ENCODE results near the gene BIN1. TPM values are rescaled to one million over a fixed set of nuclear protein-coding genes. Genes with fewer than 3 reads are reported as not detected.

The BIN1 gene
- total and polyA plus RNA-seq, 2 of the 4 experiments (the other 2 are of a cell fraction), result 18.1 to 25.7 TPM

DNA sequence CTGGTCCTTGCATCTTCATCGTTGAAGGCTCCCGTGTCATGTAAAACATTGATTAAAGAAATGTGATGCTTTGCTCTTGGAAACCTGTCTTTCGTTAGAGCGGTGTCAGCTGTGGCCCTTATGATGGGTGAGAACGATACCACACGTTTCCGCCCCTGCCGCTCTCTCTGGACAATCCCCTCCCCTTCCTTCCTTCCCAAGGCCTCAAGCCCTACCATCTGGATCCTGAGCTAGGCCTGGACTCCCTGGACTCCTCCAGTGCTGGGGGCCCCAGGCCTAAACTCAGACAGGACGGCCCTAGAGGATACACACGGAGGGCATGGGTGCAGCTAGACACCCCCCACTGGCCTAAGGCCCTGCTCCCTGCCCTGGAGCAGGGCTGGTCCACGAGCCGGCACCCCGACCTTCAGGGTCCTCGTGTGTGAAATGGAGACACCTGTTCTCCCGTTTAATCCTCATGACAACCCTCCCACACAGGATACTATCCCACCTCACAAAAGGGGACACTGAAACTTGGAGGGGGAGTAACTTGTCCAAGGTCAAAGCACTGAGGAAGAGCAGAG, 13.2 kb downstream of the BIN1 start:
- intact Hi-C loops (cut with micrococcal nuclease), result no loop called here
- TF ChIP-seq, protein P1, sequence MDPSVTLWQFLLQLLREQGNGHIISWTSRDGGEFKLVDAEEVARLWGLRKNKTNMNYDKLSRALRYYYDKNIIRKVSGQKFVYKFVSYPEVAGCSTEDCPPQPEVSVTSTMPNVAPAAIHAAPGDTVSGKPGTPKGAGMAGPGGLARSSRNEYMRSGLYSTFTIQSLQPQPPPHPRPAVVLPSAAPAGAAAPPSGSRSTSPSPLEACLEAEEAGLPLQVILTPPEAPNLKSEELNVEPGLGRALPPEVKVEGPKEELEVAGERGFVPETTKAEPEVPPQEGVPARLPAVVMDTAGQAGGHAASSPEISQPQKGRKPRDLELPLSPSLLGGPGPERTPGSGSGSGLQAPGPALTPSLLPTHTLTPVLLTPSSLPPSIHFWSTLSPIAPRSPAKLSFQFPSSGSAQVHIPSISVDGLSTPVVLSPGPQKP (IDR thresholded peaks at IDR 0.05; ENCODE audit: borderline replicate concordance, low read depth, low read length), result no peak
- no peak for TF ChIP-seq CEBPB (IDR thresholded peaks at IDR 0.05; ENCODE audit: low read depth, low read length)
- no peak for TF ChIP-seq MAFK (IDR thresholded peaks at IDR 0.05; ENCODE audit: low read depth, low read length)
- no peak for TF ChIP-seq MXI1 (IDR thresholded peaks at IDR 0.05; ENCODE audit: borderline replicate concordance, low read depth, low read length)
- no peak for TF ChIP-seq SMC3 (IDR thresholded peaks at IDR 0.05; ENCODE audit: low read depth, low read length)
- no peak for TF ChIP-seq FOS (IDR thresholded peaks at IDR 0.05; ENCODE audit: low read depth, low read length)
- no peak for TF ChIP-seq RCOR1 (IDR thresholded peaks at IDR 0.05; ENCODE audit: insufficient replicate concordance, low read length)
- TF ChIP-seq RAD21 (IDR thresholded peaks at IDR 0.05; ENCODE audit: low read length), result no peak
- TF ChIP-seq CHD1 (IDR thresholded peaks at IDR 0.05; ENCODE audit: low read depth, low read length), result no peak
- TF ChIP-seq USF2 (IDR thresholded peaks at IDR 0.05; ENCODE audit: low read depth, low read length), result no peak
- no peak for TF ChIP-seq MAZ (IDR thresholded peaks at IDR 0.05; ENCODE audit: borderline replicate concordance, low read depth, low read length)
- no peak for TF ChIP-seq POLR2A (IDR thresholded peaks at IDR 0.05; ENCODE audit: low read depth, low read length)
- no peak for TF ChIP-seq NFE2L2 (IDR thresholded peaks at IDR 0.05; ENCODE audit: low read depth, low read length)
- no peak for TF ChIP-seq BHLHE40 (IDR thresholded peaks at IDR 0.05; ENCODE audit: low read depth, low read length)
- TF ChIP-seq CTCF (conservative IDR thresholded peaks at IDR 0.05; ENCODE audit: low read depth, low read length), result no peak
- no peak for TF ChIP-seq RFX5 (IDR thresholded peaks at IDR 0.05; ENCODE audit: low read depth, low read length)
- no TSS peak for BruUV-seq (replicated peaks)

More for the DNA sequence above, 13.2 kb downstream of the BIN1 start:
- no peak overlapping the region for H2BK5ac ChIP-seq (ENCODE audit: low read depth, low read length, poor library complexity, severe bottlenecking)
- H4K5ac ChIP-seq (ENCODE audit: low read depth, low read length), result no peak overlapping the region
- no peak overlapping the region for H3K18ac ChIP-seq (ENCODE audit: low read depth, low read length)
- peaks cover 21% of the 10 kb centered on the region for H3K4me1 ChIP-seq (ENCODE audit: control insufficient read depth, insufficient read depth, low read length)
- DNase-seq, result no peak
- dilution Hi-C loops (cut with HindIII; ENCODE audit: low sequenced_read_pairs, unreplicated experiment), result no loop called here
- no peak overlapping the region for H3K14ac ChIP-seq (replicated peaks; ENCODE audit: low read depth, low read length)
- H2AK5ac ChIP-seq (ENCODE audit: low read depth, low read length), result 0 out of 2 replicates have a peak overlapping the region, but pooled peaks have one; percentile 15
- H3K56ac ChIP-seq (ENCODE audit: extremely low read depth, insufficient read depth, low read length), result no peak overlapping the region
- H4K91ac ChIP-seq (ENCODE audit: insufficient read depth, low read depth, low read length), result peak overlapping the region; percentile 23; the same call in 1 of the 2 replicates
- peaks cover 20 to 36% of the 10 kb centered on the region in 2 experiments for H3K79me1 ChIP-seq (ENCODE audit: low read depth in 1 of 2, low read length in 2 of 2)
- H3K9ac ChIP-seq (ENCODE audit: low read depth, low read length), result no peak overlapping the region
- H3K27me3 ChIP-seq (ENCODE audit: control insufficient read depth, insufficient read depth, low read length), result no peaks in the 10 kb centered on the region
- H3K9me1 ChIP-seq (ENCODE audit: insufficient read depth, low read length), result peaks cover 10% of the 10 kb centered on the region
- ATAC-seq (ENCODE audit: low read depth), result no peak
- in situ Hi-C loops (cut with MboI; ENCODE audit: low sequenced_read_pairs), result no loop called here
- H4K20me1 ChIP-seq (ENCODE audit: insufficient read depth, low read length), result peaks cover 40% of the 10 kb centered on the region; the same call in 1 of the 2 replicates
- no peaks in the 10 kb centered on the region for H3K9me3 ChIP-seq (ENCODE audit: control insufficient read depth, insufficient read depth, low read length)
- ChIA-PET POLR2A (ENCODE audit: unreplicated experiment) (no interaction called here), CTCF (no interaction called here)
- no peak overlapping the region for H2BK120ac ChIP-seq (ENCODE audit: low read depth, low read length)
- H3K4ac ChIP-seq (ENCODE audit: low read depth, low read length), result peak overlapping the region; percentile 25; the same call in 1 of the 2 replicates
- no peaks in the 10 kb centered on the region for H3K36me3 ChIP-seq (ENCODE audit: control insufficient read depth, insufficient read depth, low read length)
- H2AFZ ChIP-seq (replicated peaks; ENCODE audit: low read length, poor library complexity), result no peak overlapping the region
- 0 out of 3 replicates have a peak overlapping the region, but pooled peaks have one; percentile 26 for H2BK15ac ChIP-seq (ENCODE audit: low read depth, low read length)
- H3K4me2 ChIP-seq (ENCODE audit: low read depth, low read length), result no peak overlapping the region
- H3K4me3 ChIP-seq (ENCODE audit: insufficient read depth, low read depth, low read length), result no peak overlapping the region
- peak overlapping the region; percentile 21 for H2AK9ac ChIP-seq (replicated peaks; ENCODE audit: low read depth, low read length, poor library complexity)
- H3K27ac ChIP-seq (ENCODE audit: insufficient read depth, low read length), result no peak overlapping the region
- no peak overlapping the region; the same call in 1 of the 2 replicates for H3K23ac ChIP-seq (ENCODE audit: low read depth, low read length)
- no peak overlapping the region for H4K8ac ChIP-seq (ENCODE audit: low read depth in 2 of 2, low read length in 2 of 2)
- 90% methylated on average over 3 of the region's 15 CpGs; no CpG with 5 or more reads in 1 of the 2 experiments for WGBS, 2 experiments (ENCODE audit: extremely low coverage in 2 of 2, insufficient read length in 1 of 2)
- no peak overlapping the region for H2BK20ac ChIP-seq (ENCODE audit: low read depth, low read length)

Measured in IMR-90 (cell line).